ENCODE data around the gene NCAPH2. TPM values are rescaled to one million over a fixed set of nuclear protein-coding genes. Genes with fewer than 3 reads are reported as not detected.

Gene NCAPH2
- total RNA-seq, 3 donors from 2014 or later (not counting 1 experiment from before 2014, with no cell fraction given), result 94.5 to 106 (median 104) TPM

DNA sequence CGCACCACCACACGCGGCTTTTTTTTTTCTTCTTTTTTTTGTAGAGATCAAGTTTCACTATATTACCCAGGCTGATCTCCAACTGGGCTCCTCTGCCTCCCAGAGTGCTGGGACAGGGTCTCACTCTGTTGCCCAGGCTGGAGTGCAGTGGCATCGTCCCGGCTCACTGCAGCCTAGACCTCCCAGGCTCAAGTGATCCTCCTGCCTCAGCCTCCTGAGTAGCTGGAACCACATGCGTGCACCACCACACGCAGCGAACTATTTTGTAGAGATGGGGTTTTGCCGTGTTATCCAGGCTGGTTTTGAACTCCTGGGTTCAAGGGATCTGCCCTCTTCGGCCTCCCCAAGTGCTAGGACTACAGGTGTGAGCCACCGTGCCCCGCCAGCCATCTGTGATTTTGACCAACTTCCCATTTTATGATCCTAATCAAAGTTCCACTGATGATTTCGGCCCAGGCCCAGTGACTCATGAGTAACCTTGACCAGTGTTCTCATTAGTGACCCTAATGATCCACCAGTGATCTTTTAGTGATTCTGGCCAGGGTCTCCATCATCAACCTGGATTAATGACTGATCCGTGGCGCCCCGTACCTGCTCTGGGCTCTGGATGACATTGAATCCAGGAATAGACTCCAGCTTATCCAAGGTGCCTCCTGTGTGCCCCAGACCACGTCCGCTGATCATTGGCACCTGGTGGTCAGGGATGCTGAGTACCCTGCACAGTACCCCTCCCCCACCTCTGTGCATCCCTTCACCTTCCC is 20.1 kb downstream of the NCAPH2 start:
- H3K27me3 ChIP-seq (ENCODE audit: control insufficient read depth, insufficient read depth, low read length), result no peaks in the 10 kb centered on the region
- H3K9me3 ChIP-seq (ENCODE audit: control insufficient read depth, insufficient read depth, low read length), result no peaks in the 10 kb centered on the region
- TF ChIP-seq, protein P1, sequence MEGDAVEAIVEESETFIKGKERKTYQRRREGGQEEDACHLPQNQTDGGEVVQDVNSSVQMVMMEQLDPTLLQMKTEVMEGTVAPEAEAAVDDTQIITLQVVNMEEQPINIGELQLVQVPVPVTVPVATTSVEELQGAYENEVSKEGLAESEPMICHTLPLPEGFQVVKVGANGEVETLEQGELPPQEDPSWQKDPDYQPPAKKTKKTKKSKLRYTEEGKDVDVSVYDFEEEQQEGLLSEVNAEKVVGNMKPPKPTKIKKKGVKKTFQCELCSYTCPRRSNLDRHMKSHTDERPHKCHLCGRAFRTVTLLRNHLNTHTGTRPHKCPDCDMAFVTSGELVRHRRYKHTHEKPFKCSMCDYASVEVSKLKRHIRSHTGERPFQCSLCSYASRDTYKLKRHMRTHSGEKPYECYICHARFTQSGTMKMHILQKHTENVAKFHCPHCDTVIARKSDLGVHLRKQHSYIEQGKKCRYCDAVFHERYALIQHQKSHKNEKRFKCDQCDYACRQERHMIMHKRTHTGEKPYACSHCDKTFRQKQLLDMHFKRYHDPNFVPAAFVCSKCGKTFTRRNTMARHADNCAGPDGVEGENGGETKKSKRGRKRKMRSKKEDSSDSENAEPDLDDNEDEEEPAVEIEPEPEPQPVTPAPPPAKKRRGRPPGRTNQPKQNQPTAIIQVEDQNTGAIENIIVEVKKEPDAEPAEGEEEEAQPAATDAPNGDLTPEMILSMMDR (IDR thresholded peaks at IDR 0.05), result no peak
- DNase-seq (no peak), ATAC-seq (no peak)
- peak overlapping the region; percentile 82 for H3K27ac ChIP-seq (ENCODE audit: low read length)
- Mint-ChIP-seq H3K9me3 (no peaks in the 10 kb centered on the region), H3K27me3 (ENCODE audit: low read depth in 2 of 2) (peaks cover 0 to 11% of the 10 kb centered on the region in 2 donors), H3K27ac (peak overlapping the region; percentile 84 to 91), H3K36me3 (no peaks in the 10 kb centered on the region), H3K4me3 (peak overlapping the region; percentile 83), H3K4me1 (peaks cover 32 to 47% of the 10 kb centered on the region in 2 donors)
- 92% methylated on average over 18 of the region's 18 CpGs for WGBS (ENCODE audit: insufficient coverage)
- no peak overlapping the region for H3K4me3 ChIP-seq (ENCODE audit: low read length)
- peaks cover 69% of the 10 kb centered on the region for H3K4me1 ChIP-seq (ENCODE audit: control insufficient read depth, insufficient read depth, low read length)
- H3K36me3 ChIP-seq (ENCODE audit: control insufficient read depth, insufficient read depth, low read length), result peaks cover 6% of the 10 kb centered on the region
- intact Hi-C loops (cut with micrococcal nuclease), result loop anchor here (5.0 kb wide), 1 partner anchor 34 kb away; the partner anchor contains the start of gene SYCE3

DNA sequence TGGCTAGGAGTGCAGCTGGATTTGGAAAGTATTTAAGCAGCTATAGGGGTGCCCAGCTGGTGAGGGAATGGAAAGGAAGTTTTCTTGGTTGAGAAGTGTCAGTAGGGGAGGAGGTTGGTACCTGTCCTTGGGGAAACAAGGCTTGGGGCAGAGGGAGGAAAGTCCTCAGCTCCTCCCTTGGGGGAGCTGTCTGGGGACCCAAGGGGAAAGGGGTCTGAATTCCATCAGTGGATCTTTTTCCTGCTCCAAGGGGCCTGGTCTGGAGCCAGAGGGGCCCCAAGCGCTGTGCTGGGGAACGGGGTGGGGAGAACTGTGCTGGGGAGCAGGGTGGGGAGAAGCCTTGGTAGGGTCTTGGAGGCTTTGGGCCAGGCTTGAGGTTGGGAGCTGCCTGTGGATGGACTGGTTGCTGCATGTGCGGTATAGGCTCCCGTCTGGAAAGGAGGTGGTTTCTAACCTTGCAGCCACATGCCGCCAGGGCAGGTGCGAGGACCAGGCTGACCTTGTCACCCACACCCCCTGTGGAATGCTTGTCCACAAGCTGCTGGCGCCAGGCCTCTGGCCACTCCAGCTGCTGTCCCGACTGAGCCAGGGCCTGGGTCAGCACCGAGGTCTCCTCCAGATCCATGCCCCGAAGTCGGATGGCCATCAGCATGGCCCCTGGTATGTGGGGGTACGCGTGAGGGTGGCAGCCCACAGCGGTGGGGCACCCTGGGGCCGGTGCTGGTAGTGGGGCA is 20.8 kb downstream of the NCAPH2 start:
- ATAC-seq (no peak), DNase-seq (no peak)
- Mint-ChIP-seq H3K9me3 (no peaks in the 10 kb centered on the region), H3K4me3 (peak overlapping the region; percentile 83), H3K36me3 (no peaks in the 10 kb centered on the region), H3K27ac (peak overlapping the region; percentile 84 to 91), H3K27me3 (ENCODE audit: low read depth in 2 of 2) (peaks cover 0 to 13% of the 10 kb centered on the region in 2 donors), H3K4me1 (peaks cover 34 to 50% of the 10 kb centered on the region in 2 donors)
- no peaks in the 10 kb centered on the region for H3K9me3 ChIP-seq (ENCODE audit: control insufficient read depth, insufficient read depth, low read length)
- H3K4me3 ChIP-seq (ENCODE audit: low read length), result peak overlapping the region; percentile 51
- intact Hi-C loops (cut with micrococcal nuclease), result loop anchor here (5.0 kb wide), 1 partner anchor 33 kb away; the partner anchor contains the start of gene SYCE3
- TF ChIP-seq, protein P1 (IDR thresholded peaks at IDR 0.05), result no peak
- peak overlapping the region; percentile 82 for H3K27ac ChIP-seq (ENCODE audit: low read length)
- H3K27me3 ChIP-seq (ENCODE audit: control insufficient read depth, insufficient read depth, low read length), result no peaks in the 10 kb centered on the region
- H3K4me1 ChIP-seq (ENCODE audit: control insufficient read depth, insufficient read depth, low read length), result peaks cover 69% of the 10 kb centered on the region
- 75% methylated on average over 15 of the region's 15 CpGs for WGBS (ENCODE audit: insufficient coverage)
- no peaks in the 10 kb centered on the region for H3K36me3 ChIP-seq (ENCODE audit: control insufficient read depth, insufficient read depth, low read length)

DNA sequence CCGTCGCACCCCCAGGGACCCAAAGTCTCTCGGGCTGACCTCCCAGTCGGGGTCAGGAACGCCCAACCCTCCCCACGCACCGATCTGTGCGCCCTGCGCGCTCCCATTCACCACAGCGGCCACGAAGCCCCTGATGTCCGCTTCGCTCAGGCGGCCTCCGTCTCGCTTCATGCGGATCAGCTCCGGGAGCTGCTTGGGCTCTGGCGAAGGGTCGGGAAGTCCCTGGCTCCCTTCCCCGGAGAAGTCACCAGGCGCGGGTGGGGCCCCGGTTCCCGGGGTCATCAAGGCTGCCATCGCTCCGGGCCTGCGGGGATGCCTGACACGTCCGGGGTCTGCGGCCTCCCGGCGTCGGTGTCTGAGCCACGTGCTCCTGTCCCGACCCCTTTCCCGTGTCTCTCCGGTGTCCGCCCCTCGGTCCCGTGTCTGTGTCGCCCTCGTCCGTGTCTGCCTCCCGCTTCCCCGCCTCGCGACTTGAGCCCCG is 21.4 kb downstream of the NCAPH2 start:
- no peaks in the 10 kb centered on the region for H3K9me3 Mint-ChIP-seq
- no peak overlapping the region for H3K4me3 Mint-ChIP-seq
- H3K27ac ChIP-seq (ENCODE audit: low read length), result peak overlapping the region; percentile 82
- no peak for ATAC-seq
- H3K9me3 ChIP-seq (ENCODE audit: control insufficient read depth, insufficient read depth, low read length), result no peaks in the 10 kb centered on the region
- H3K27me3 Mint-ChIP-seq (ENCODE audit: low read depth in 2 of 2), result peaks cover 0 to 13% of the 10 kb centered on the region in 2 donors
- H3K4me1 ChIP-seq (ENCODE audit: control insufficient read depth, insufficient read depth, low read length), result peaks cover 68% of the 10 kb centered on the region
- peak overlapping the region; percentile 51 for H3K4me3 ChIP-seq (ENCODE audit: low read length)
- H3K27me3 ChIP-seq (ENCODE audit: control insufficient read depth, insufficient read depth, low read length), result no peaks in the 10 kb centered on the region
- H3K36me3 Mint-ChIP-seq, result no peaks in the 10 kb centered on the region
- no peaks in the 10 kb centered on the region for H3K36me3 ChIP-seq (ENCODE audit: control insufficient read depth, insufficient read depth, low read length)
- peak in 1 of 2 donors; percentile 50 for DNase-seq
- intact Hi-C loops (cut with micrococcal nuclease), result loop anchor here (5.0 kb wide), 1 partner anchor 33 kb away; the partner anchor contains the start of gene SYCE3
- WGBS (ENCODE audit: insufficient coverage), result 29% methylated on average over 50 of the region's 50 CpGs
- TF ChIP-seq, protein P1 (IDR thresholded peaks at IDR 0.05), result no peak
- peak overlapping the region in 1 of 2 donors; percentile 96 for H3K27ac Mint-ChIP-seq
- peaks cover 31 to 47% of the 10 kb centered on the region in 2 donors for H3K4me1 Mint-ChIP-seq
